Keratinocyte (primary cell): ENCODE results near the gene MAP7D2. TPM values are rescaled to one million over a fixed set of nuclear protein-coding genes. Genes with fewer than 3 reads are reported as not detected.

Source experiments
- DNase-seq: peaks from one replicate; pipeline ENCODE4 v3.0.0-alpha.2; 2011; ENCODE audit warnings: low read depth, missing footprints, low spot score
- FAIRE-seq: peaks from 2 replicates; lab custom pipeline; 2011; peaks lifted over from hg19 to GRCh38; lab: Jason Lieb, UNC
- H2AFZ ChIP-seq: 2 replicates; pipeline ENCODE4 v1.6.0; 2012; ENCODE audit warnings: low read length, control low read depth, inconsistent platforms; ENCODE audit not compliant: control insufficient read depth
- H3K27ac ChIP-seq: 2 replicates; pipeline ENCODE4 v1.5.1; 2011; ENCODE audit warnings: low read length; ENCODE audit not compliant: control insufficient read depth, insufficient read depth
- H3K27me3 ChIP-seq: 3 replicates; pipeline ENCODE4 v1.6.0; 2011; ENCODE audit warnings: low read length; ENCODE audit not compliant: control insufficient read depth, insufficient read depth; ENCODE audit errors: extremely low read depth
- H3K36me3 ChIP-seq, 2 experiments: 2 replicates in 1 of 2; 3 replicates in 1 of 2; pipeline ENCODE4 v1.5.1; 2011; ENCODE audit warnings: low read length in 2 of 2, mild to moderate bottlenecking in 1 of 2; ENCODE audit not compliant: control insufficient read depth in 2 of 2, insufficient read depth in 2 of 2; ENCODE audit errors: extremely low read depth in 1 of 2
- H3K4me1 ChIP-seq: 3 replicates; pipeline ENCODE4 v1.5.1; 2011; ENCODE audit warnings: low read length; ENCODE audit not compliant: control insufficient read depth, insufficient read depth; ENCODE audit errors: extremely low read depth
- H3K4me2 ChIP-seq: 3 replicates; pipeline ENCODE4 v1.6.0; 2011; ENCODE audit warnings: low read depth, low read length; ENCODE audit not compliant: control insufficient read depth, insufficient read depth; ENCODE audit errors: extremely low read depth
- H3K4me3 ChIP-seq, 3 experiments: fragments of 200-600 bp in 1 of 3; sonication (generic) in 1 of 3; 2 replicates in 2 of 3; 3 replicates in 1 of 3; pipeline ENCODE4 v1.5.1; 2011 to 2016; ENCODE audit warnings: low read length in 3 of 3, mild to moderate bottlenecking in 3 of 3, control low read depth in 2 of 3, inconsistent platforms in 1 of 3, low read depth in 1 of 3, mixed read lengths in 1 of 3, mixed run types in 1 of 3, moderate library complexity in 1 of 3; ENCODE audit not compliant: control insufficient read depth in 2 of 3, insufficient read depth in 2 of 3; ENCODE audit errors: extremely low read depth in 1 of 3
- H3K79me2 ChIP-seq: 2 replicates; pipeline ENCODE4 v1.6.0; 2012; ENCODE audit warnings: low read length; ENCODE audit not compliant: control insufficient read depth, insufficient read depth
- H3K9ac ChIP-seq: 3 replicates; pipeline ENCODE4 v1.6.0; 2011; ENCODE audit warnings: low read length; ENCODE audit not compliant: control insufficient read depth, insufficient read depth; ENCODE audit errors: extremely low read depth
- H3K9me1 ChIP-seq: 3 replicates; pipeline ENCODE4 v1.6.0; 2011; ENCODE audit warnings: low read length; ENCODE audit not compliant: control insufficient read depth, insufficient read depth; ENCODE audit errors: extremely low read depth
- H3K9me3 ChIP-seq: 2 replicates; pipeline ENCODE4 v1.5.1; 2012; ENCODE audit warnings: low read depth, low read length; ENCODE audit not compliant: control insufficient read depth
- H4K20me1 ChIP-seq: 3 replicates; pipeline ENCODE4 v1.6.0; 2011; ENCODE audit warnings: low read length; ENCODE audit not compliant: control insufficient read depth, insufficient read depth; ENCODE audit errors: extremely low read depth
- EZH2 ChIP-seq: IDR thresholded peaks from one replicate; pipeline ENCODE4 v1.6.1; 2012; ENCODE audit warnings: inconsistent platforms, mild to moderate bottlenecking, low read length, moderate library complexity
- dilution Hi-C: fragments of 300-500 bp; cut with MboI; formaldehyde crosslinking; loops from one replicate; pipeline ENCODE4 v1.7.0; 2020; ENCODE audit warnings: low sequenced_read_pairs; ENCODE audit not compliant: extremely low pct_ligation_motif_present
- polyA plus RNA-seq, 5 experiments: library from polyadenylated mRNA; depleted of rRNA in 3 of 5; stranded (reverse) in 3 of 5; stranded (forward) in 1 of 5; unstranded in 1 of 5; fragments of >200 nt; gene quantifications; 1 replicate in 1 of 5; 2 replicates in 3 of 5; 3 replicates in 1 of 5; pipeline versions ENCODE4 v1.2.1 to v1.2.3, GENCODE V29; 2011 to 2012; ENCODE audit warnings: missing spikeins in 2 of 5, low read depth in 1 of 5, low replicate concordance in 1 of 5
- TF ChIP-seq, protein P1 (sequence below), 3 experiments: IDR thresholded peaks in 1 of 3; conservative IDR thresholded peaks in 1 of 3; optimal IDR thresholded peaks in 1 of 3; 2 replicates in 2 of 3; 3 replicates in 1 of 3; pipeline versions ENCODE3 to v1.5.1; 2011; ENCODE audit warnings: low read length in 3 of 3, mild to moderate bottlenecking in 3 of 3, moderate library complexity in 2 of 3, control low read depth in 1 of 3, inconsistent platforms in 1 of 3; ENCODE audit not compliant: insufficient read depth in 2 of 3; ENCODE audit errors: extremely low read depth in 1 of 3

The MAP7D2 gene
- polyA plus RNA-seq, 1 donor (not counting 4 experiments of a cell fraction or from before 2014, with no cell fraction given): 0.76 TPM

DNA sequence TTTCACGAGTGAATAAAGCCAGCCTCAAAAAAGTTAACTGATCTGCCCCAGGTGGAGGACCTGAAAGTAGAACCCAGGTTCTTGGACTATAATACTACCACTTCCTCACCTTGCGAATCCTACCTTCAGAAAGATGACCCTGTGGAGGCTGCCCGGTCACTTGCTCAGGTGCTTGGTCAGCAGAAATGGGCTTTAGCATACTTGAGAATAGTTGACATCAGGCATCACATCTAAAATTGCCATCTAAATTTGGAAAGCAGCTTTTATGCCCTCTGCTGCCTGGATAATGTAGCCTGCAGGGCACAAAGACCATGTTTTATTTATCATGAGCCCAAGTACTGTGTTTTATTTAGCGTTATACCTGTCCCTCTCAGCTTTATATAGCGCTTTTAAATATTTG, 128.9 kb downstream of the MAP7D2 start:
- Histone ChIP-seq H3K79me2 (no peaks in the 10 kb centered on the region), H2AFZ (no peak overlapping the region), H4K20me1 (no peaks in the 10 kb centered on the region), H3K4me1 (no peaks in the 10 kb centered on the region), H3K27me3 (no peaks in the 10 kb centered on the region), H3K36me3 (no peaks in the 10 kb centered on the region), H3K9me1 (no peaks in the 10 kb centered on the region), H3K27ac (no peak overlapping the region), H3K9ac (no peak overlapping the region), H3K4me3 (no peak overlapping the region), H3K4me2 (no peak overlapping the region), H3K9me3 (no peaks in the 10 kb centered on the region)
- dilution Hi-C loops: no loop called here
- TF ChIP-seq, protein P1, sequence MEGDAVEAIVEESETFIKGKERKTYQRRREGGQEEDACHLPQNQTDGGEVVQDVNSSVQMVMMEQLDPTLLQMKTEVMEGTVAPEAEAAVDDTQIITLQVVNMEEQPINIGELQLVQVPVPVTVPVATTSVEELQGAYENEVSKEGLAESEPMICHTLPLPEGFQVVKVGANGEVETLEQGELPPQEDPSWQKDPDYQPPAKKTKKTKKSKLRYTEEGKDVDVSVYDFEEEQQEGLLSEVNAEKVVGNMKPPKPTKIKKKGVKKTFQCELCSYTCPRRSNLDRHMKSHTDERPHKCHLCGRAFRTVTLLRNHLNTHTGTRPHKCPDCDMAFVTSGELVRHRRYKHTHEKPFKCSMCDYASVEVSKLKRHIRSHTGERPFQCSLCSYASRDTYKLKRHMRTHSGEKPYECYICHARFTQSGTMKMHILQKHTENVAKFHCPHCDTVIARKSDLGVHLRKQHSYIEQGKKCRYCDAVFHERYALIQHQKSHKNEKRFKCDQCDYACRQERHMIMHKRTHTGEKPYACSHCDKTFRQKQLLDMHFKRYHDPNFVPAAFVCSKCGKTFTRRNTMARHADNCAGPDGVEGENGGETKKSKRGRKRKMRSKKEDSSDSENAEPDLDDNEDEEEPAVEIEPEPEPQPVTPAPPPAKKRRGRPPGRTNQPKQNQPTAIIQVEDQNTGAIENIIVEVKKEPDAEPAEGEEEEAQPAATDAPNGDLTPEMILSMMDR (optimal IDR thresholded peaks at IDR 0.05 in 1 of 3, IDR thresholded peaks at IDR 0.05 in 1 of 3, conservative IDR thresholded peaks at IDR 0.05 in 1 of 3; ENCODE audit: extremely low read depth in 1 of 3, insufficient read depth in 2 of 3, low read length in 3 of 3): no peak
- no peak for TF ChIP-seq EZH2
- FAIRE-seq (no peak), DNase-seq (no peak)

DNA sequence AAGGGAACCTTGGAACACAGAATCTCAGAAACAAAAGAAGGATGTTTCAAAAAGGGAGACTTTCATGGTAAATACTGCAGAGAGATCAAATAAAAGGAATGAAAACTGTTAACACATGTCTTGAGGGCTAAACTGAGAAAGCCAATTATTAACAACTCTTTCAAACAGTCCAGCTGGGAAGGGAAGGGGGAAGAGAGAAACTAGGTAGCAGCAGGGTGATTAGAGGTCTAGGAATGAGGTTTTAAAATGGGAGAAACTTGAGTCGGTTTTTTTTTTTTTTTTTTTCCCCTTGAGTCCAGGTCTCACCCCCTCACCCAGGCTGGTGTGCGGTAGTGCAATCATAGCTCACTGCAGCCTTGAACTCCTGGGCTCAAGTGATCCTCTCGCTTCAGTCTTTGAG, 130.2 kb downstream of the MAP7D2 start:
- TF ChIP-seq, protein P1 (optimal IDR thresholded peaks at IDR 0.05 in 1 of 3, IDR thresholded peaks at IDR 0.05 in 1 of 3, conservative IDR thresholded peaks at IDR 0.05 in 1 of 3; ENCODE audit: extremely low read depth in 1 of 3, insufficient read depth in 2 of 3, low read length in 3 of 3): no peak
- no peak for TF ChIP-seq EZH2
- no peak for FAIRE-seq
- no peak overlapping the region for H2AFZ ChIP-seq
- no peak for DNase-seq
- dilution Hi-C loops: no loop called here
- no peaks in the 10 kb centered on the region for H3K4me1 ChIP-seq
- no peak overlapping the region for H3K4me3 ChIP-seq
- no peaks in the 10 kb centered on the region for H4K20me1 ChIP-seq
- no peaks in the 10 kb centered on the region for H3K36me3 ChIP-seq
- H3K9me3 ChIP-seq: no peaks in the 10 kb centered on the region
- no peaks in the 10 kb centered on the region for H3K27me3 ChIP-seq
- H3K27ac ChIP-seq: no peak overlapping the region
- H3K4me2 ChIP-seq: no peak overlapping the region
- H3K9ac ChIP-seq: no peak overlapping the region
- no peaks in the 10 kb centered on the region for H3K79me2 ChIP-seq
- no peaks in the 10 kb centered on the region for H3K9me1 ChIP-seq
